ENCODE measurements around the gene FKBP2.

FKBP2 gene

DNA sequence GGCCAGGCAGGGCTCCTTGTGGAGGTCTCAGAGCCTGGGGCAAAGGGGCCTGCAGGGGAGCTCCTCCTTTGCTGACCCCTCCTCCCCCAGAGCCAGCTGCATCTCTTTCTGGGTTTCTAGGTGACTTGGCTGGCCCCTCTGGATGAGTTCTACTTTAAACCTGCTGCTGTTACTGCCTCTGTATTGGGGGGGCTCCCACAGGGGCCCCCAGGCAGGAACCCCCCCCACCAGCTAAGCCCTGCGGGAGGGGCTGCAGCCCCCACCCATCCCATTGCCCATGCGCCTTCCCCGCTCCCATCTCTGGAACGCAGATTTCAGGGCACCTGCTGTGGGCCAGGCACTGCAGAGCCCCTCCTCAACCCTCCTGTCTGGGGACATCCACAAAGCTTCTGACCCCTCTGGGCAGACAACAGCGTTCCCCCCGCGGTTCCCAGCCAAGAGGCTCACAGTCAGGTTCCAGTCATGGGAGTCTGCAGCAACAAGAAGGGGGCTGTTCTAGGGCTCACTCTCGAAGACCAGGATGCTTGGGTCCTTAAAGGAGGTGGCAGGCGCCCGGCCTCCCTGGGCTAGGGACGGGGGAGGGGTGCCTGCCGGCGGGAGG, 9.6 kb downstream of the FKBP2 start:
- no peak for DNase-seq

DNA sequence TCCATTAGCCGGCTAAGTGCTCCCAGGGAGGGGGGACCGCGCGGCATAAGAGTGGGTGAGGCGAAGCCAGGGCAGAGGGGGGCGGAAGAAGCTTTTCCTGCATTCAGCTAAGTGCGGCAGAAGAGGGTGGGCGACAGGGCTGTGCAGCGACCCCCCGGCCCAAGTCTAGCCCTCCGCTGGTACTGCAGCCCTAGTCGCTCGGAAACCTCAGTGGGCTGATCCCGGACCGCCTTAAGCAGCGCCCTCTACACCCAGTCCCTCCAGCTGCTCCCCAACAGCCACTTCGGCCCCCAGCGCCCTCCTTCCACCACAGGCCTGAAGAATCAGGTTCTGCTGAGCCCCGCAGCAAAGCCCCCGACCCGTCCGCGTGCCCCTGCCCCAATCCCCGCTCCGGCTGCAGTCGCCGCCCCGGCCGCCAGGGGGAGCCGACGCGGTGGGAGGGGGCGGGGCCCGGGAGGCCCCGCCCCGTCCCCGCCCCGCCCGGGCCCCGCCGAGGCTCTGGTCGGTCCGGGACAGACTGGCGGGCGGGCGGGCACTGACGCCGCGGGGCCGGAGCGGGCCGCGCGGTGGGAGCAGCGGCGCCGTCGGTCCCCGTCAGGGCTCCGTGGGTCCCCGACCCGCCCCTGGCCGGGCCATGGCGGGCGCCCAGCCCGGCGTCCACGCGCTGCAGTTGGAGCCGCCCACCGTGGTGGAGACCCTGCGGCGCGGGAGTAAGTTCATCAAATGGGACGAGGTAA, 10.3 kb downstream of the FKBP2 start, which contains the start of gene PLCB3:
Gene PLCB3 (plus strand): TSS at position 515 of the 737 bp plus-strand sequence. CDS start 120 bp downstream, at position 635.
- peak; percentile 9 for DNase-seq

DNA sequence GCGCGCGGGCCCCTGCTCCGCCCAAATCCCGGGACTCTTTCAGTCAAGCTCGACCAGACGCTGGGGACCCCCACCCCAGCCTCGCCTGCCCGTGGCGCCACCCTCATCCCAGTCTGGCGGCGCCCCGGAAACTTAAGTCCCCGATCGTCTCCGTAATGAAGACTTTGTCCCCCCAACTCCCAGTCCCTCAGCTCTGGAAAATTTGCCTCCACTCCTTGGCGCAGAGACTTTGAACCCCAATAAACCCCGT, 10.8 kb downstream of the FKBP2 start:
- no peak for DNase-seq

DNA sequence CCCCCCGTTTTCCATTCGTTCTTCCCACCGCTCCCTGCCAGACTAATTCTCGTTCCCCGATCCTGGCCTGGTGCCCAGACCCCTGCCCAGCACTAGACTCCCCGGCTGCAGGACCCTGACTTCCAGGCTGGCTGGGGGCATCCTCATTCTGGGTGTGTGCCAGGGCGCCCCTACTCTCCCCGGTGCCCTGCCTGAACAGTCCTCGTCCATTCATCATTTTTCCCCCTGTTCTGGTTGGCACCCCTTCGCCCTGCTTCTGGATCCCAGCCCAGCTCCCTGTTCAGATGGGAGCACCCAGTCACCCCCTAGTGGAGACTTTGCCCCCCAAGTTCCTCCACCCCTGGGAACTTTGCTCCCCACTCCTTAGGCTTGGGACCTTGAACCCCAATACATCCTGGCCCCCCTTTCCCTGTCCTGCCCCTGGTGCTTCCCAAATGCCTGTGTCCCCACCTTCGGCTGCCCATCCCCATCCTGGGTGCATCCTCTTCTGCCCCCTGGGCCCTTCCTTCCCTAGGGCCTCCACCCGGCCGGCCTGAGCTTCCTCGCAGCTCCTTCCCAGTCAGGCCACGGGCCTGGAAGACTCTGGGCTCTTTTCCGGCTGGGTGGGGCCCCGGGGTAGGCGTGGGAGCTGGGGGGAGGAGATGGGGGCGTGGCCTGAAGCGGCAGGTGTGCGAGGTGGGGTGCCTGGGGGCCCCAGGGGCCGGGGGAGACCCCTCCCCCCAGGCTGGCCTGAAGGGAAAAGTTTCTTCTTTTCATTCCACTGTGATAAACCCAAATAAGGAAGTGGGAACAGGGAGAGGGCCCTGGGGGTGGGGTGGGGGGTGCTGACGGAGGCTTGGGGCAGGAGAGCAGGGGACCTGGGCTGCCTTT, 11.3 kb downstream of the FKBP2 start:
- DNase-seq = peak; percentile 11

DNA sequence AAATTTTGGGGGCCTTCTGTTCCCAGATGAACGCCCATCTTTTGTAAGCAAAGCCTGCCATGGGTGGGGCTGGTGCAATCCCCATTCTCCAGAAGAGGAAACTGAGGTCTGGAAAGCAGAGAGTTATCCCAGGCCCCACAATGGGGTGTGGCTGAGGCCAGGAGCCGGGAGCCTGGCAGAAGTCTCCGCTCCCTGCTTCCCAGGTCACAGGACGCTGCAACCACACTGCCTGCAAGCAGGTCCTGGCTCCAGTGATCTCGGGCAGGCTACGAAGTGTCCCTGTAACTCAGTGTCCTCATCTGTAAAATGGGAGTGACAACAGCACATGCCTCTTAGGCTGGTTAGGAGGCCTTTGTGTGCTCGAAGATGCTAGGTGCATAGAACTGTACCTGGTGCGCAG, 12.1 kb downstream of the FKBP2 start:
- no peak for DNase-seq

DNA sequence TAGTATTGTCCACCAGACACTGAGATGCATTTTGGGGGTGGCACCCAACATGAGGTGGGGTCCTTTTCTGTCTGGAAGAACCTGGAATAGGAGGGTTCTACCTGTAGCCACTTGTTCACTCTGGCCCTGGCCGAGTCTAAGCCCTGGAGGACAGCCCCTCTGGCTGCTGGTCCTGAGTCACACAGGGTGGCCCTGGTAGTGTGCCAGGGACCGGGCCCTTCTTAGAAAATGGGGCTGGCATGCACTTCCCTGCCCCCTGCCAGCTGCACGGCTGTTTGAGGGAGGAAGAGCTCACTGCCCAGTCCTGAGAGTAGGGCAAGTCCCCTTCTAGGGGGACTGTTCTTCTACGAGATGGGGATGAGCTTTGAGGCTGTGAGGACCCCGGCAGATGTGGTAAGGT, 12.6 kb downstream of the FKBP2 start:
- DNase-seq = no peak

DNA sequence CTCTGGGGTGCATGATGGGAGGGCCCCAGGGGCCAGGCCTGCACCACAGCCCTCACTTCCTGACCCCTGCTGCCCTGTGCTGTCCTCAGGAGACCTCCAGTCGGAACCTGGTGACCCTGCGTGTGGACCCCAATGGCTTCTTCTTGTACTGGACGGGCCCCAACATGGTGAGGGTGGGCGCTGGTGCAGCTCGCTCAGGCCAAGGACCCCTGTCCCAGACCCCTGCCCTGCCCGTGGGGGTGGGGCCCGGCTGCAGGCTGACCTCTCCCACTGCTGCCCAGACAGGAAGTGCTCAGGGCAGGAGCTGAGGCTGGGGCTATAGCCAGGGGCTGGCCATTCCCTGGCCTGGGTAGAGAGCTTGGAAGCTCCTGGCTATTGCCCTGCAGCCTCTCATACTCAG, 13.4 kb downstream of the FKBP2 start:
- no peak for DNase-seq

DNA sequence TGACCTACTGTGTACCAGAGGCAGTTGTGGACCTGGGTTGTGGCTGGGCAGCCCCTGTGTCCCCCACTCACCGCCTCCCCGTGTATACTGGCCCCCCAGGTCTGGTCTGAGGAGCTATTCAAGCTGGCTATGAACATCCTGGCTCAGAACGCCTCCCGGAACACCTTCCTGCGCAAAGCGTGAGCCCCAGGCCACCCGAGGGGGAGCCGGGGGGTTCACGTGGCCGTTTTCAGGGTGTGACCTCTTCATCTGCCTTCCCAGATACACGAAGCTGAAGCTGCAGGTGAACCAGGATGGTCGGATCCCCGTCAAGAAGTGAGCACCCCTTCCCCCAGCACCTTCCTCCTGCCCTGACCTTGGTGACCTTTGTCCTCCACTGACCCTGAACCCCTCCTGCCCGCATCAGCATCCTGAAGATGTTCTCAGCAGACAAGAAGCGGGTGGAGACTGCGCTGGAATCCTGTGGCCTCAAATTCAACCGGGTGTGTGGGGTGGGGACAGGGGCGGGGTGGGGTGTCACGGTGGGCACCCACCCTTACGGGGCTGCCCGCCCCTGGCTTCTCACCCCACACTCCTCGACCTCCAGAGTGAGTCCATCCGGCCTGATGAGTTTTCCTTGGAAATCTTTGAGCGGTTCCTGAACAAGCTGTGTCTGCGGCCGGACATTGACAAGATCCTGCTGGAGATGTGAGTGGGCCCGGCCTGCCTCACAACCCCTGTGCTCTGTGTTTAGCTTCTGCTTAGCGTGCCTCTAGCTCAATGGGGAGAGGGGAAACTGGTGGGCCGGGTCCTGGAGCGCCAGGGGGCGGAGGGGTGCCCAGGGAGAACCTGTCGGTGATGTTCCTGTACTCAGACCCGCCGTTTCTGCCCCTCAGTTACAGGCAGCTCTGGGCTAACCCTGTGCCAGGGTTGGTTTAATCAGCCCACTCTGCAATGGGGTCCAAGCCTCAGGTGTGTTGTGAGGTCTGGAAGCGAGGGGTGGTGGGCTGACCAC, 14.5 kb downstream of the FKBP2 start:
- no peak for DNase-seq

DNA sequence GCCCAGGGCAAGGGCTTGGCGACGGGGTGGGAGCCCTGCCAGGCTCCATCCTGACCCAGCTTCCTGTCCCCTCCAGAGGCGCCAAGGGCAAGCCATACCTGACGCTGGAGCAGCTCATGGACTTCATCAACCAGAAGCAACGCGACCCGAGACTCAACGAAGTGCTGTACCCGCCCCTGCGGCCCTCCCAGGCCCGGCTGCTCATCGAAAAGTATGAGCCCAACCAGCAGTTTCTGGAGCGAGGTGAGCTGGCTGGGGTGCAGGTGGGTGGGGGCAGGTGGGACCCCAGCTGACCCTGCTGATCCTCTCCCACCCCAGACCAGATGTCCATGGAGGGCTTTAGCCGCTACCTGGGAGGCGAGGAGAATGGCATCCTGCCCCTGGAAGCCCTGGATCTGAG, 15.4 kb downstream of the FKBP2 start:
- no peak for DNase-seq

DNA sequence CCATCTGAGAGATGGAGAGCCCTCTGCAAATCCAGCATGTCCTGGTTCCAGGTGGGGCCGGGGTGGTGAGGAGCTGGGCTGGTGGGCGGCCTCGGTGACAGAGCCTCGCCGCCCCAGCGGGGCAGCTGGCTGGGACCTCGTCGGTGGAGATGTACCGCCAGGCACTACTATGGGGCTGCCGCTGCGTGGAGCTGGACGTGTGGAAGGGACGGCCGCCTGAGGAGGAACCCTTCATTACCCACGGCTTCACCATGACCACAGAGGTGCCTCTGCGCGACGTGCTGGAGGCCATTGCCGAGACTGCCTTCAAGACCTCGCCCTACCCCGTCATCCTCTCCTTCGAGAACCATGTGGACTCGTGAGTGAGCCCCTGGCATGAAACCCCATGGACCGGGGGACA, 17.5 kb downstream of the FKBP2 start:
- no peak for DNase-seq

DNA sequence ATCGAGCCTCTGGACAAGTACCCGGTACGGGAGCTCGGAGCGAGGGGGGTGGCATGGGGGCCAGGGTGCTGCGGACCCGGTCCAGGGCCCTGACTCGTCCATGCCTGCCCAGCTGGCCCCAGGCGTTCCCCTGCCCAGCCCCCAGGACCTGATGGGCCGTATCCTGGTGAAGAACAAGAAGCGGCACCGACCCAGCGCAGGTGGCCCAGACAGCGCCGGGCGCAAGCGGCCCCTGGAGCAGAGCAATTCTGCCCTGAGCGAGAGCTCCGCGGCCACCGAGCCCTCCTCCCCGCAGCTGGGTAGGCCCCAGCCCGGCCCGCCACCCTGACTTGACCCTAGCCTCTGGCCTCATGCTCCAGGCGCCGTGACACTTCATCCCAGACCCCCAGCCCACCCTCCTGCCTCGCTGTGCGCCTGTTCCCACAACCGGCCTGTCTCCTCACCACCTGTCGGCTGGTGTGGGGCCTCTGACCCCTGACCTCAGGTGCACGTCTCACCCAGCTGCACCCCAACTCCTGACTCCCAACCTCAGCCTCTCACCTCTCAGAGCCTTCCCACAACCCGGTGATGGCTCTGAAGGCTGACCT, 18.1 kb downstream of the FKBP2 start:
- DNase-seq = no peak

DNA sequence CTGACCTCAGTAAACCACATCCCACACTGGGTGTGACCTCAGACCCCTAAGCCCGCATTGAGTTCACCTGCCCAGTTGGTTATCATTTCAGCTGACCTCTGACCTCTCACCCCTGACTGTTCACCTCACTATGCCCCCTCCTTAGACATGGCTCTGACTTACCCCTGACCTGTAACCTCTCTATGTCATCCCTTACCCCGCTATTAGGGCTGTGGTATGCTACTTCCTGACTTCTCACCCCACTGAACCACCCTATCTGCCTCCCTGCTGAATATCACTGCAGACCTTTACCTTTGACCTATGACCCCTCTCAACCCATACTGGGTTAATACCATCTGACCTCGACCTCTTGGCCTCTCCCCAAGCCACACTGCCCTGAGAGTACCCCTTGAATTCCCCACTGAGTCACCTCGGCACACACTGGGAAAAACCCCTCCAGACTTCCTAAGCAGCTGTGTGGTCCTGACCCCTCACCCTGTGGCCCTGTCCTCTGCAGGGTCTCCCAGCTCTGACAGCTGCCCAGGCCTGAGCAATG, 18.7 kb downstream of the FKBP2 start:
- DNase-seq = no peak

DNA sequence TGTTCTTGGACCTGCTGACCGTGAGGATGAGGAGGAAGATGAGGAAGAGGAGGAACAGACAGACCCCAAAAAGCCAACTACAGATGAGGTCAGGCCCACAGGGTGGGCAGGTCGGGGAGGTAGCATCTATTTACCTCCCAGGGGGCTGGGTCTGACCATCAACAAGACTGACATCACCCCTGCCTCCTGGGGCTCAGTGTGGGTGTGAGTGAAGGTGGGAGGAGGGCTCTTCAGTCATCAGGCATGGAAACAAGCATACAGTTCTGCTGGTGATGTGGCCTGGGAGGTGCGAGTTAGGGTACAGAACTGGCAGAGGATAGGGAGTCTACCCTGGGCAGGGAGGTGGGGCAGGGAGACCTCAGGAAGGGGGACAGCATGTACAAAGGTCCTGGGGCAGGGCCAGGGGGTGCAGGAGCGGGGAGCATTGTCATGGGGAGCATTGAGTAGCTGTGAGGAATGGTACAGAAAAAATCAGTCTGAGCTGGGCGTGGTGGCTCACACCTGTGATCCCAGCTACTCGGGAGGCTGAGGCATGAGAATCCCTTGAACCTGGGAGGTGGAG, 19.3 kb downstream of the FKBP2 start:
- DNase-seq = no peak

DNA sequence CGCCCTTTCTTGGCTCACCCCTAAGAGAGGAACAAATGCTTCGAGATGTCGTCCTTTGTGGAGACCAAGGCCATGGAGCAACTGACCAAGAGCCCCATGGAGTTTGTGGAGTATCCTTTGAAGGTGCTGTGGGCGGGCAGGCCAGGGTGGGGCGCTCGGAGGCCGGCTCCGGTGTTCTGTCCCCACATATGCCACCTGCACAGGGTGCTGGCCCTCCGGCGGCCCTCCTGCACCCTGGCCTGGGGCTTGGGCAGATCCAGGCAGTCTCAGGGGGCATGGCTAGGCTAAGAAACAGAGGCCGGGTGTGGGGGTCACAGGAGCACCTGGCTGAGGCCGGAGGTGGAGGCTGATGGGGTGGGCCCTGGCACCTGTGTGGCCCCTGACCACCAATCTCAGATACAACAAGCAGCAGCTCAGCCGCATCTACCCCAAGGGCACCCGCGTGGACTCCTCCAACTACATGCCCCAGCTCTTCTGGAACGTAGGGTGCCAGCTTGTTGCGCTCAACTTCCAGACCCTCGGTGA, 20.7 kb downstream of the FKBP2 start:
- no peak for DNase-seq

DNA sequence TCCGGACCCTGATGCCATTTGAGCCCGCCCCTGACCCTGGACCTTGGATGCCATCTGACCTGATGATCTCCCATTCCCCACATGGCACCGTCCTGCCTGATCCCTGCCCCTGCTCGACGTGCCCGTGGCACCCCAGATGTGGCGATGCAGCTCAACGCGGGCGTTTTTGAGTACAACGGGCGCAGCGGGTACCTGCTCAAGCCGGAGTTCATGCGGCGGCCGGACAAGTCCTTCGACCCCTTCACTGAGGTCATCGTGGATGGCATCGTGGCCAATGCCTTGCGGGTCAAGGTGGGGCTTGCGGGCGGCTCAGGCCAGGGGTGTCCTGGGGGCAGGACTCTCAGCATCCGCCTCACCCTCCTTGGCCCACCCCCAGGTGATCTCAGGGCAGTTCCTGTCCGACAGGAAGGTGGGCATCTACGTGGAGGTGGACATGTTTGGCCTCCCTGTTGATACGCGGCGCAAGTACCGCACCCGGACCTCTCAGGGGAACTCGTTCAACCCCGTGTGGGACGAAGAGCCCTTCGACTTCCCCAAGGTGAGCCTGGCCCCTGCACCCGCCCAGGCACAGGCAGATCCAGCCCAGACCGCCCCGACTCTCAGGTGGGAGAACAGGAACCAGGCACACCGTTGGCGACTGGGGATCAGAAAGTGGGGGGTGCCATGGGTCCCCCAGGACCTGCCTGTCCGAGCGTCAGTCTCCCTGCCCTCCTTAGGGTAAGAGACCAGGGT, 21.5 kb downstream of the FKBP2 start:
- no peak for DNase-seq

DNA sequence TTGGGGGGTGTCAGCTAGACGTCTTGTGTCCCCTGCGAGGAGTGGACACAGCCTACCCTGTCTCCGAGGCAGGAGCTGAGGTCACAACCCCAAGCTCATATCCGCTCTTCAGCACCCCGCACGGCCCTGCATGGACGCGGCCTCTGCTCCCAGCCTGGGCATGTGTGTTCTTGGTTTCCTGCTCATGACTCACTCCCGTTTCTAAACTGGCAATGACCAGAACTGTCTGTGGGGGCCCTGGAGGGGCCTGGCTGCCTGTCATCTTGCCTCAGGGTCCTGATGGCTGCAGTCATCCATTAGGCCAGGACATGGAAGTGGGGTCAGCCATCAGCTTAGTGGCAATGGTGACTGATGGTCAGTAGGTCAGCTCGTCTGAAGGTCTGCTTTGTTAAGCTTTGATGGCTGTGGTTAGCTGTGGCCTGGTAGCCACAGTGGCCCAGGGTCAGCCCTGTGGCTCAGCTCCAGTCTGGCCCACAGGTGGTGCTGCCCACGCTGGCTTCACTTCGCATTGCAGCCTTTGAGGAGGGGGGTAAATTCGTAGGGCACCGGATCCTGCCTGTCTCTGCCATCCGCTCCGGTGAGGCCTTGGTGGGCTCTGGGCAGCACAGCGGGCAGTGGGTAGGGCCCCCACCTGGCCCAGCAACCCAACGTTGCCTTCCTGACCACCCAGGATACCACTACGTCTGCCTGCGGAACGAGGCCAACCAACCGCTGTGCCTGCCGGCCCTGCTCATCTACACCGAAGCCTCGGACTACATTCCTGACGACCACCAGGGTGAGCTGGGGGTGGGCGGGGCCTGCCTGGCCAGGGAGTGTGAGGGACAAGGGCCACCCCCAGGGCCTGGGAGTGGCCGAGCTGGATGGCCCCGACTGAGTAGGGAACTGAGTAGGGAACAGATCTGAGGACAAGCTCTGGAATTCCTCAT, 22.4 kb downstream of the FKBP2 start:
- DNase-seq = peak; percentile 61

DNA sequence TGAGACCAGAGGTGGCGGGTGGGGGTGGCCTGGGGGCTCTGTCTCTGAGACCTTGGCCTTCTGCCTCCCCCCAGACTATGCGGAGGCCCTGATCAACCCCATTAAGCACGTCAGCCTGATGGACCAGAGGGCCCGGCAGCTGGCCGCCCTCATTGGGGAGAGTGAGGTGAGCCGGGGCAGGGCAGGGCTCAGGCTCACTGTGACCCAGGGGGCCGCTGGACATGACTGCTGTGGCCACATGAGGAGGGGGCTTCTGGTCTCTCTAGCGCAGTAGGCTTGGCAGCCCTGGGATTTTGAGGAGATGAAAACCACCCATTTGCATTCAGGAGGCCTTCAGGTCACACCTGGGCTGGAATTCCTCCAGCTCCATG, 23.0 kb downstream of the FKBP2 start:
- no peak for DNase-seq

DNA sequence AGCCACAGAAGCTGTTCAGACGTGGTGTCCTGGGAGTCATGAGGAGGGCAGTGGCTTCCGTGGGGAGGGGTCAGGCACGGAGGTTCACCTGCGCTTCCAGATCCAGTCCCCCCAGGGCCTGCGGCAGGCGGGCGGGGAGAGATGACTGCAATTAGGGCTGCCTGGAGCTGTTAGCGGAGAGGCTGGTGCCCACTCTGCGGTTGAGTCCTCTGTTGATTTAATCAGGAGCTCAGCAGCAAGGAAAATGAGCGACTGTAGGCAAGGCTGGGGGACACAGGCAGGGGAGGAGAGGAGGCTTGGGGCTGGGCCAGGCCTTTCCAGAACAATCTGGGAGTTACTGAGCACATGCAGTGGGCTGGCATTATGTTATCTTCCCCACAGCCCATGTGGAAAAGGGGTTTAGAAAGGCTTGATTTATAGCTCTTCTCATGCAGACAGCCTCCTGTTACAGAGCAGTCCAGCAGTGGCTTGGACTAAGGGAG, 23.5 kb downstream of the FKBP2 start:
- DNase-seq = no peak
